HG02973 (cell line): ENCODE results near the gene C12orf76.
"Not testable (repeated sequence)": the region's sequence is repeated elsewhere in the genome, so short reads cannot be mapped to it uniquely, and the experiment has no call there.

Experiments used
- ATAC-seq: cut with Tn5 transposase; IDR thresholded peaks from one replicate; pipeline ENCODE4 v1.9.1; 2021; ENCODE audit warnings: moderate library complexity; ENCODE audit not compliant: unreplicated experiment

C12orf76 gene

GRCh38 chr12:110065540-110065939 lies 17.2 kb upstream of the C12orf76 start:
- ATAC-seq, result no peak

DNA sequence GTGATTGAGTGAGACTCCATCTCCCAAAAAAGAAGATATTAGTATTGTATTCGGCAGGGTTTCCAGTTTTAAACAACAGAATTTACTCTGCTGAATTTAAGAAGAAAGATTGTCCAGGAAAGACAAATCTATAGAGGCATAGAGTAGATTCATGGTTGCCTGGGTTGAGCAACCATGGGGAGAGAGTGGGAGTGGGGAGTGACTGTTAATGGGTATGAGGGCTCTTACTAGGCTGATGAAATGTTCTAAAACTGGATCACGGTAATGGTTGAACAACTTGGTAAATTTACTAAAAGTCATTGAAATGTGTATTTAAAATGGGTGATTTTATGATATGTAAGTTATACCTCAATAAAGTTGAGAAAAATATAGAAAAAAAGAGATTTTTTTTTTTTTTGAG lies 13.9 kb upstream of the C12orf76 start:
- ATAC-seq, result no peak

DNA sequence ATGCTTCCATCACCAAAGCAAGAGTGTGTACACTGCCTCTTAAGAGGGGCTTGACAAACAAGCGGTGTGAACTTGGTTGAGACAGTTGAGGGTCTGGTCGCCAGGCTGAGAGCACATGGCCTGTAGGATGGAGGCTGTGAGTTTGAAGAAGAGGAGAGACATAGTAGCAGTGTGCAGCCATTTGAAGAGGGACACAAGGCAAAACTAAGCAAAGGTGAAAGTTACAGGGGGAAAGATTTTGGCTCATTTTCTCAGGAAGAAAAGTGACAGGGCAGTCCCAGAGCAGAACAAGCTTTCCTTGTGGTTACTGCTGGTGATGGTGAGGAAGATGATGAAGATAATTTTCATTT lies 11.3 kb upstream of the C12orf76 start:
- no peak for ATAC-seq

DNA sequence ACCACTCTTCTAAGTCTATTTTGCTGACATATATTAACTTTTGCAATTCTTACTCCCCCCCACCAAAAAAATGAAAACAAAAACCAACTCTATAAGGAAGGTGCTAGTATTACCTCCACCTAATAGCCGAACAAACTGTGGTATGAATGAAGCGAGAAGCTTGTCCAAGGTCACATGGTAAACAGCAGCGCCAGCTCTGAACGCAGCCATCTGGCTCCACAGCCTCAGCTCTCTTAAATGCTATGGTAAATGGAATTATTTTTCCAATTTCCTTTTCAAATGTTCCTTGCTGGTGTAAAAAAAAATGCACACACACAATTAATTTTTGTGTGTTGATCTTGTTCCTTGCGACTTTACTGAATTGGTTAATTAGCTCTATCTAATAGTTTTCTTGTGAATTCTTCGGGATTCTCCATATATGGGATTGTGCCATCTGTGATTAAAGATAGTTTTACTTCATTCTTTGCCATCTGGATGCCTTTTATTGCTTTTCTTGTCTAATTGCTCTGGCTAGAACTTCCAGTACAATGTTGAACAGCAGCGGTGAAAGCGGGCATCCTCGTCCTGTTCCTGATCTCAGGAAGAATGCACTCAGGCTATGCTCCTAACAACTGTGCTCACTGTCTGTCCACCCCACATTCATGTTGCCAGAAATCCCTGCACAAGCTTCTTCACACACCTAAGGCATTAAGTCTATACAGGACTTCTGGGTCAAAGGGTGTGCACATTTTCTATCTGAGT lies 10.7 kb upstream of the C12orf76 start:
- ATAC-seq, result no peak

DNA sequence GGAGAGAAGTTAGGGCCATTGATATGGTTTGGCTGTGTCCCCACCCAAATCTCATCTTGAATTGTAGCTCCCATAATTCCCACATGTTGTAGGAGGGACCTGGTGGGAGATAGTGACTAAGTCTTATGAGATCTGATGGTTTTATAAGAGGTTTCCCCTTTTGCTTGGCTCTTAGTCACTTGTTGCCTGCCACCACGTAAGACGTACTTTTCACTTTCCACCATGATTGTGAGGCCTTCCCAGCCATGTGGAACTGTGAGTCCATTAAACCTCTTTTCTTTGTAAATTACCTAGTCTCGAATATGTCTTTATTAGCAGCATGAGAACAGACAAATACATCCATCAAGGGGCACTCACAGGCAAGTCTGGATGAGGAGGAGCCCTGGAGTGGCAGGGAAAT lies 8.3 kb upstream of the C12orf76 start:
- ATAC-seq, result not testable (repeated sequence)

DNA sequence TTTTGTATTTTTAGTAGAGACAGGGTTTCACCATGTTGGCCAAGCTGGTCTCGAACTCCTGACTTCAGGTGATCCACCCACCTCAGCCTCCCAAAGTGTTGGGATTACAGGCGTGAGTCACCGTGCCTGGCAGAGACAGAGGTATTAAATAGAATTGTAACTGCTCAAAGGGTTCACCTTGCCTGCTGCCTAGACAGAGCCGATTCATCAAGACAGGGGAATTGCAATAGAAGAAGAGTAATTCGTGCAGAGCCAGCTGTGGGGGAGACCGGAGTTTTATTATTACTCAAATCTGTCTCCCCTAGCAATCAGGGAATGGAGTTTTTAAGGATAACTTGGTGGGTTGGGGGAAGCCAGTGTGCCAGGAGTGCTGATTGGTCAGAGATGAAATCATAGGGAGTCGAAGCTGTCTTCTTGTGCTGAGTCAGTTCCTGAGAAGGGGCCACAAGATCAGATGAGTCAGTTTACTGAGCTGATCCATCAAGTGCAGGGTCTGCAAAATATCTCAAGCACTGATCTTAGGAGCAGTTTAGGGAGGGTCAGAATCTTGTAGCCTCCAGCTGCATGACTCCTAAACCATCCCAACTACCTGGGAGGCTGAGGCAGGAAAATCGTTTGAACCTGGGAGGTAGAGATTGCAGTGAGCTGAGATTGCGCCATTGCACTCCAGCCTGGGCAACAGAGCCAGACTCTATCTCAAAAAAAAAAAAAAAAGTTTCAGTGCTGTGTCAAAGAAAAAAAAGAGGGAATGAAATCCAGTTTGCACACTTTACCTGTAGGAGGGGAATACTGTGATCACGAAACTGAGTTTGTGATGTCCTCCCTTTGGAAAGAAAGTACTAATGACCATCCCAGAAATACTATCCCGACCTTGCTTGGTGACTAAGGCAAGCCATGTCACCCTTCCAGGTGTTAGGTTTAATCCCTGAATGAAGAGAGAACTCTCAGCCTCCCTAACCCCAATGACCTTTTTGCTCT lies 7.3 kb upstream of the C12orf76 start:
- ATAC-seq, result not testable (repeated sequence)

- ATAC-seq, result no peak
Measured at GRCh38 chr12:110050927-110051326, 2.6 kb upstream of the C12orf76 start.

- not testable (repeated sequence) for ATAC-seq
Measured at GRCh38 chr12:110049666-110050065, 1.3 kb upstream of the C12orf76 start.

DNA sequence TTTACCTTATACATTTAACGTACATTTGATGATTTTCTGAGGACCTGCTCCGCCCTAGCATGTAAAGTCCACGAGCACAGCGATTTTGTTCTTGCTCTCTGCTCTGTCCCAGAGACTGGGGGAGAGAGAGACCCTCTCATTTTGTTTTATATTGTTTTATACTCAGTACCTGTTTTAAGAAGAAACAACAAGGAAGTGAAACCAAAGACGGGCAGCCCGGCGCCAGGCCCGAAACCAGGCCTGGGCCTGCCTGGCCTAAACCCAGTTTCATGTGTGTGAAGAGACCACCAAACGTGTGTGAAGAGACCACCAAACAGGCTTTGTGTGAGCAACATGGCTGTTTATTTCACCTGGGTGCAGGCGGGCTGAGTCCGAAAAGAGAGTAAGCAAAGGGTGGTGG lies 712 bp upstream of the C12orf76 start:
- not testable (repeated sequence) for ATAC-seq

DNA sequence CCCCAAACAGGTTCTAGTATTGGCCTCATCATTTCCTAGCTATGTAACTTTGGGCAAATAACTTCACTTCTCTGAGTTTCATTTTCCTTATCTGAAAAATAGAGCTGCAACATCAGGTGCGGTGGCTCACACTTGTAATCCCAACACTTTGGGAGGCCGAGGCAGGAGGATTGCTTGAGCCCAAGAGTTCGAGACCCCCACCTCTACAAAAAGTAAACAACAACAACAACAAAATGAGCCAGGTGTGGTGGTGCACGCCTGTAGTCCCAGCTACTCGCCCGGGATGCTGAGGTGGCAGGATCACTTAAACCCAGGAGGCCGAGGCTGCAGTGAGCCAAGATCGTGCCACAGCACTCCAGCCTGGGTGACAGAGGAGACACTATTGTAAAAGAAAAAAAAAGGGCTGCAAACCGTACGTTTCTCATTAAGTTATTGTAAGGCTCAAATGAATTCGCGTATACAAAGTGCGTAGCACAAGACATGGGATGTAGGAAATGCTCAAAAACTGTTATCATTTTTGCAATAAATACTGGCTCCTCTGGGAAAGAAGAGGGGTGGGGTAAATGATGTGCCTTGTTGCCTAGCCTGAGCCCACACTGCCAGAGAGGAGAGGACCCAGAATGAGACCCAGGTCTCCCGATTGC lies 903 bp downstream of the C12orf76 start:
- ATAC-seq, result no peak

DNA sequence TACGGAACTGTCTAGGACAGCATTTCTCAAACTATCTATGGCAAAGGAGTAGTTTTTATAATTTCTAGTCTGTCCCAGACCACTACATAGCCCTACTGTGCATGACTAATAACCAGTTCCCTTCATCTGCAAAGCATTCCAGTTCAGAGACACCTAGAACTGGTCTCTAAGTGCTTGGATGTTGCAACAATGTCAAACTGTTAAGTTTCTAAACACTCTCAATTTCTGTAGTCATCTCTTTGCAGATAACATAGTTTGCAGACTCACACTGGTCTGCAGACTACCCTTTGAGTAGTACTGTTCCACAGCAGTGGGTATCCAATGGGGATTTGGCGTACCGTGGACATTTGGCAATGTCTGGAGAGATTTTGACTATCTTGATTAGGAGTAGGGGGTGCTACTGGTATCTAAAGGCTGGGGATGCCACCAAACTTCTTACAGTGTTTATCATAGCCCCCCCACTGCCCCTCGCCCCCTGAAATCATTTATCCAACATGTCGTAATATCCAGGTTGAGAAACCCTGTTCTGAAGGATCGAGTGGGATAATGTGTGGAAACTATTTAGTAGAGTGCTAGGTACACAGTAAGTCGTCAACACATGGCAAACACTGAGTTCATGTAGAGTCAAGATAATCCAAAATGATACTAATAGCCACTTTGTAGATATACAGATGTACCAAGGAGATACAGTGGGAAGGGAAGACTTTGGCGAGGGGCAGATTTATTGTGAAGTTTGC lies 1.7 kb downstream of the C12orf76 start:
- no peak for ATAC-seq

- no peak for ATAC-seq
Measured at GRCh38 chr12:110042264-110042663, 6.1 kb downstream of the C12orf76 start.

- ATAC-seq, result no peak
Measured at GRCh38 chr12:110039085-110039807, 9.1 kb downstream of the C12orf76 start.

DNA sequence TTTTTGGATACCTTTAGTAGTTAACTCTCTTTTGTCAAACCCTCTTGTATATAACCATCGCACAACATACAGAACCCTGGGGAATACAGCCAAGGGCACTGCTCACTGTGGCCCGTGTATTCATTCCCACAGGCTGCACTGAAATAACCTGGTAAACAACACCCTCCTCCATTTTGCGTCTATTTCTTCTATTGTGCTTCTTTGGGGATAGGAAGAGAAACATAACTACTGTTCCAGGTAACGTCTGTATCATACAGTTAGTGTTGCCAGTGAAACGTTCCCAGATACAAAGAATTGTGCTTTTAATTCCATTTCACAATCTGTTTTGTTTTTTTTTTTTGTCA lies 9.6 kb downstream of the C12orf76 start:
- no peak for ATAC-seq

- no peak for ATAC-seq
Measured at GRCh38 chr12:110037315-110037714, 11.0 kb downstream of the C12orf76 start.

DNA sequence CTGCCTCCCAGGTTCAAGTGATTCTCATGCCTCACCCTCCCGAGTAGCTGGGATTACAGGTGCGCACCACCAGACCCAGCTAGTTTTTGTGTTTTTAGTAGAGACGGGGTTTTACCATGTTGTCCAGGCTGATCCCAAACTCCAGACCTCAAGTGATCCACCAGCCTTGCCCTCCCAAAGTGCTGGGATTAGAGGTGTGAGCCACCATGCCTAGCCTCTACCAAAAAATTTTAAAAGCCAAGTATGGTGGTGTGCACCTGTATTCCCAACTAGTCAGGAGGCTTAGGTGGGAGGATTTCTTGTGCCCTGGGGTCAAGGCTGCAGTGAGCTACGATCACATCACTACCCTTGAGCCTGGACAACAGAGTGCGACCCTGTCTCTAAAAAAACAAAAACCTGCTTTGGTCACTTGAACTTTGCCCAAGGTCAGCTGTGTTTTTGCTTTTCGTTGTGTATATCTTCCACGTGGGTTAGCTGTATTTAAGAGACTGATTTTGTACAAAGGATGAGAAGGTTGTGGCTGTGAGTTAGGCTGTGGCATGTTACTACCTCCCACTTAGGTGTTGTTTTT lies 12.7 kb downstream of the C12orf76 start:
- no peak for ATAC-seq

- ATAC-seq, result no peak
Measured at GRCh38 chr12:110033888-110034287, 14.4 kb downstream of the C12orf76 start.

GRCh38 chr12:110029290-110029815 lies 19.0 kb downstream of the C12orf76 start:
- ATAC-seq, result no peak

DNA sequence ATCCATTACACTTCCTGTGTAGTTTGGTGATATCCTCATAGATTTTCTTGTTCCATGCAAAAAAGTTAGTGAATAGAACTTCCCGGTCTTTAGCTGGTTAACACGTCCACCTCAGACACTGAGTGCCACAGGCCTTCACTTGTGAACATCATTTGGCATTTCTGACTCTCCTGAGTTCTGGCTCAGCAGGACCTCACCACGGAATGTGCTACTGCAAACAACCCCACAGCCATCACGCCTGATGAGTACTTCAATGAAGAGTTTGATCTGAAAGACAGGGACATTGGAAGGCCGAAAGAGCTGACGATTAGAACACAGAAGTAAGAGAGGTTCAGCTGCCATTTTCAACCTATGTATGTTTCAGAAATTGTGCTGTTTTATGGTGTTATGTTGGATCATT lies 20.0 kb downstream of the C12orf76 start:
- no peak for ATAC-seq

DNA sequence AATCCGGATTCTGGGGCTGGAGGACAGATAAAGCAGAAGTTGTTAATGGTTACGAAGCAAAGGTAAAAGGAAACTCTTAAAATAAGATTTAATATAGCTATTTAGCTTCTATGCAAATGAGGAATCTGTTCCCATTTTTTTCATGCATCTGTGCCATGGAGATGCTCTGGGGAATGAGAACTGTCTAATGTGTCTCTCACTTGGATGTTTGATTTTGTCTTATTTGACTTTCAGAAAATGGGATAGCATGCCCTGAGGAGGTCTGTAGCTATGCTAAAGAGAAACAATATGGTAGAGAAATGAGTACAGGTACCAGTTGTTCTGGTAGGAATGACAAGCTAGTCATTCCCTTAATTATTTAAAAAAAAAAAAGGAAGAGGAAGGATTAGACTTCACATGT lies 24.3 kb downstream of the C12orf76 start:
- no peak for ATAC-seq
